ENCODE data around the gene PLEKHS1.
"Not testable (repeated sequence)": the region's sequence is repeated elsewhere in the genome, so short reads cannot be mapped to it uniquely, and the experiment has no call there.

The PLEKHS1 gene

DNA sequence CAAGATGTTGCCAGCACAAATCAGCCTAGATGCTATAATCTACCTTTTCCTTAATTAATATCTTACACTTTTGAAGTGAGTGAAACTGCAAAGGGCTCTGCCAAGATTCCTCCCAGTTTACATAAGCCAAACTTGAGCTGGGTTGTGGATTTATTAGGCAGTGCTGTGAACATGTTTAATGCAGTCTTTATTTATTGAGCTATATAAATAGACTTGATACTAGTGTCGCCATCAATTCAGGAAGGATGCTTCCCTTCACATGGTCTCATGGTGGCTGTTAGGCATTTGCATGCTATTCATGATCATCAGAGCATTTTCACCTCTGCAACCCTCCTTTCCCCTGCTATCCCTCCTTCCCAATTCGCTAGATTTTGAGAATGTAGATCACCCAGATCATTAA is 40.2 kb downstream of the PLEKHS1 start:
- DNase-seq: no peak

DNA sequence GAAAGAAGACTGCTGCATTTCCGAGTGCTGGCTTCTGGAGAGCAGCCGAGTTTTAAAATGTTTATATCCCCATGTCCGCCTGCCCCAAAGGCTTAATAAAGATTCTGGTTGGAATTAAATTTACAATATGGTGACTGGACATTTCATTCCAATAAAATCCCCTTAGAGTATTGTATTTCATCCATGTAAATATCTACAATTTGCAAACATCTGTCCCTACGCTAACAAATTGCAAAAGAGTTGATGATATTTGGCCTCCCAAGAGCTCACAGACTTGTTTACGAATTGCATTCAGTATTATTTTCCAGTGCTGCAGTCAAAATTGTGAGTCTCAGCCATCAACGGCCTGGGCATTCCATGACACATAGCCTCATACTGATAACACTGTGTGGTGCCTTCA is 50.1 kb downstream of the PLEKHS1 start:
- DNase-seq: no peak

DNA sequence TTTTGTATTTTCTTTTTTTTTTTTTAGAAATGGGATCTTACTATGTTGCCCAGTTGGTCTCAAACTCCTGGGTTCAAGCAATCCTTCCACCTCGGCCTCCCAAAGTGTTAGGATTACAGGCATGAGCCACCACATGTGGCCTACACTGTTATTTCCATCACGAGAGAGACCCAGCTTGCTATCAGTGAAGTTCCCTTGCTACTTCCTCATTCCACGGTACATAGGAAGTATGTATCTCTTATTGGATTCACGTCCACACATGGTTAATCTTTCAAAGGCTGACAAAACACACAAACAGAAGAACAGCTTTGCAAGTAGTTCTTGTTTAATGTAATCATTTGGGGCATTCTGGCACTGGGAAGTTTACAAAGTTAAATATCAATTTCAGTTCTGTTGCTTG is 51.5 kb downstream of the PLEKHS1 start:
- DNase-seq: no peak

DNA sequence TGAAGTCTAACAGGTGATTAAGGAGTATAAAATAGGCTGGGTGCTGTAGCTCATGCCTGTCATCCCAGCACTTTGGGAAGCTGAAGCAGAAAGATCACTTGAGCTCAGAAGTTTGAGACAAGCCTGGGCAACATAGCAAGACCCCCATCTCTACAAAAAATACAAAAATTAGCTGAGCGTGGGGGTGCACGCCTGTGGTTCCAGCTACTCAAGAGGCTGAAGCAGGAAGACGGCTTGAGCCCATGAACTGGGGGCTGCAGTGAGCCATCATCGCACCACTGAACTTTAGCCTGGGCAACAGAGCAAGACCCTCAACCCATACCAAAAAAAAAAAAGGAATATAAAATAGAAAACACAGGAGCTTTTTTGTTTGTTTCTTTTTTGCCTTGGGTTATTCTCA is 55.0 kb downstream of the PLEKHS1 start:
- no peak for DNase-seq

DNA sequence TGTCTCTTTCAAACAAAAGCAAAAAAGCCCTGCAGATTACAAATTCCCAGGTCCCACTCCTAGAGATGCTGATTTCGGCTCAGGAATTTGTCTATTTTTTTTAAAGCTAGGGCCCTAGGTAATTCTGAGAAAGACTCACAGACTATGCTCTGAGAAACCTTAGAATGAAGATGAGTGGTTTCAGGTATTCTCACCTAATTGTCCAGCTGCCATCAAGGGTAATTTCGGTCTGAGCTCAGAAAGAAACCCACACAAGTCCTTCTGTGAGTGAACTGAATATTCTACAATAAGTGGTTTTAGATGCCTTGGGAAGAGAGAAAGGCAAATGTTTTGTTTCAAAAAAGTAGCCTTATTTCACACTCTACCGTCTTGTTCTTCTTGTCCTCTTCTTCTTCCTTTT is 56.7 kb downstream of the PLEKHS1 start:
- no peak for DNase-seq

DNA sequence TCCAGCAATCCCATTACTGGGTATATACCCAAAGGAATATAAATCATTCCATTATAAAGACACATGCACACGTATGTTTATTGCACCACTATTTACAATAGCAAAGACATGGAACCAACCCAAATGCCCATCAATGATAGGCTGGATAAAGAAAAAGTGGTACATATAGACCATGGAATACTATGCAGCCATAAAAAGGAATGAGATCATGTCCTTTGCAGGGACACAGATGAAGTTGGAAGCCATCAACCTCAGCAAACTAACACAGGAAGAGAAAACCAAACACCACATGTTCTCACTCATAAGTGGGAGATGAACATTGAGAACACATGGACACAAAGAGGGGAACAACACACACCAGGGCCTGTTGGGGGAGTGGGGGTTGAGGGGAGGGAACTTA is 63.2 kb downstream of the PLEKHS1 start:
- not testable (repeated sequence) for DNase-seq

DNA sequence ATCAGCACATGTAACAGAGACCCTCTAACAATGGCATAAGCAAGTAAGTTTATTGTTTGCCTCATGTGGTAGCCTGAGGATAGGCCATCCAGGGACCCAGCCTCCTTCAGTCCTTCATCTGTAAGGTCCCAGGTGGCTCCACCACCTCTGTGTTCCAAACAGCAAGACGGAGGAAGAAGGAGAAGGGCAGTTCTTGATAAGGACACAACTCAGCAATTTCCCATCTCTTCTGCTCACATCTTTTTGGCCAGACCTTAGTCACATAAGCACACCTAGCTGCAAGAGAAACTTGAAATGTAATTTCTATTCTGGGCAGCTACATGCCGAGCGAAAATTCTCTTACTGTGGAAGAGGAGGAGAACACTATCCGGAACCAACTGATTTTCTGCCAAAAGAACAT is 68.5 kb downstream of the PLEKHS1 start:
- DNase-seq: no peak

DNA sequence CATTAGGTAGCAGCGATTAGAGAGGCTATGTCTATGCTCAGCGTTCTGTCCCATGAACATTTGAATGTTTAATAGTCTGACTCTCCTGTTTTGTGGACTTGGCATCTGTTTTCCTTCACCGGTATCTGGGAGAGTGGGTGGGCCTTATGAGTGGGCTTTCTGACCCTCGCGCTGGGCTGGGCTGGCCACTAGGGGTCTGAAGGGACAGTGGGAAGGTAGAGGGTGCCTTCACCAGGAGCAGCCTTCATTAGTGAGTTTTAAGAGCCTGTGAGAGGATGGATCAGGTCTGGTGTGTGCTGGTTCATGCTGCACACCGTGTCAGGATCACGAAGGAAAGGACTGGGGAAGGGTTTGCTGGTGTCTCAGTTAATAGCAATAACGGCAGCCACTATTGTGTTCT is 69.0 kb downstream of the PLEKHS1 start:
- no peak for DNase-seq

DNA sequence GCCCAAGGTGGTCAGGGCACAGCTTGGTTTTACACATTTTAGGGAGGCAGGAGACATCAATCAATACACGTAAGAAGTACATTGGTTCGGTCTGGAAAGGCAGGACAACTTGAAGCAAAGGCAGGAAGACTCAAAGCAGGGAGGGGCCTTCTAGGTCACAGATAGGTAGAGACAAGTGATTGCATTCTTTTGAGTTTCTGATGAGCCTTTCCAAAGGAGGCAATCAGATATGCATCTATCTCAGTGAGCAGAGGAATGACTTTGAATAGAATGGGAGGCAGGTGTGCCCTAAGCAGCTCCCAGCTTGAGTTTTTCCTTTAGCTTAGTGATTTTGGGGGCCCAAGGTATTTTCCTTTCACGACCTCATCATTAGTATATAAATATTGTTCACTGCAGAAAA is 69.8 kb downstream of the PLEKHS1 start:
- not testable (repeated sequence) for DNase-seq

DNA sequence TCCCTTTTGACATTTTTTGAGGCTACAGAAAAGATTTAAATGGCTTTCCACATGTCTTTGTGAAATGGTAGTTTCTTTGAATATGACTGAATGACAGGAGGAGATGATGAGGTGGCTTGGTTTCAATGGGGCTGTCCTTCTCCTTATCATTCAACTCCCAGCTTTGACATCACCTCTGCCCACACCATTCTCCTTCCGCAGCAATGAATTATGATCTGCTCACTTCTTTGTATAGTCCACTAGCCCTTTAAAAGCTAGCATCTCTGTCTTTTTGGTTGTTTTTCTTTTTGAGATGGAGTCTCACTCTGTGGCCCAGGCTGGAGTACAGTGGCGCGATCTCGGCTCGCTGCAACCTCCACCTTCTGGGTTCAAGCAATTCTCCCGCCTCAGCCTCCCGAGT is 70.7 kb downstream of the PLEKHS1 start:
- DNase-seq: no peak

DNA sequence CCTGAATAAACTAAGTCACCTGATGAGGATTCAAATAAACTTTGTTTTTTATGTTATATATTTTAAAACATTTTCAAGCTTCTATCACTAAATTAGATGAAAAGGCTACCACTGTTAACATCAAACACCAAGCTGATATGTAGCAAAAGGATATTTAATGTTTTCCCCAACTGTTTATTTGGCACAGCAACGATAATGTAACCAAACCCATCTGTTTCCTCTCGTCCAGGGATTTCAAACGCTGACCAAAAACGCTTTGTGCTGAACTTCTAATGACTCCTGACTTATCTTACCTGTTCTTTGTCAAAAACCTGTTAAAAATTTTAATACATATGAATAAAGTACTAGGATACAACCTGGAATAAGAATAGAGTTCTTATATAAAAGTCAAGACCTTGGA is 71.9 kb downstream of the PLEKHS1 start:
- no peak for DNase-seq

DNA sequence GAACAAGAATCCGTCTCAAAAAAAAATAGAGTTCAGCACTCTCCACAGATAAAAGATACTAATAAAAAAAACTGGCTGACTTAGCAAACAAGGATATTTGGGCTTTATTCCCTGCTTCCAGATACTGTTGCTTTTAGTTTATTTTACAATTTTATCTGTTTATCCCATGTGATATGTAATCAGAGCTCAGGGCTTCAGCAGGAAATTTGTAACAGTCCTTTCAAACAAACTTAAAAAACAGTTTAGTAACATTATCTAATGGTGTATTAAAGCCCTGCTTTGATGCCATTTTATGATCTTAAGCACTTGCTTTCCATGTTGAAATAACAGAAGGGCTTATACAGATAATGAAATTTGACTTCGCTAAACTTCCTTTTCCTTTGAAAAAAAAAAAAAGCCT is 74.3 kb downstream of the PLEKHS1 start:
- DNase-seq: no peak

DNA sequence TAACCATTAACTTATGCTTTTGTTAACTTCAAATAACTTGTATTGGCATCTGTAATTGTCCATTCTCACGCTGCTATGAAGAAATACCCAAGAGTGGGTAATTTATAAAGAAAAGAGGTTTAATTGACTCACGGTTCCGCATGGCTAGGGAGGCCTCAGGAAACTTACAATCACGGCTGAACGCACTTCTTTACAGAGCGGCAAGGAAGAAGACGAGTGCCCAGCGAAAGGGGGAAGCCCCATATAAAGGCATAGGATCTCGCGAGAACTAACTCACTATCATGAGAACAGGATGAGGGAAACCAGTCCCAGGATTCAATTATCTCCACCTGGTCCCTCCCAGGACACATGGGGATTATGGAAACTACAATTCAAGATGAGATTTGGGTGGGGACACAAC is 77.1 kb downstream of the PLEKHS1 start:
- not testable (repeated sequence) for DNase-seq

Data from right kidney (tissue), 1 donor.